ENCODE results near the gene GNA14.
"Not testable (repeated sequence)": the region's sequence is repeated elsewhere in the genome, so short reads cannot be mapped to it uniquely, and the experiment has no call there.

The GNA14 gene

DNA sequence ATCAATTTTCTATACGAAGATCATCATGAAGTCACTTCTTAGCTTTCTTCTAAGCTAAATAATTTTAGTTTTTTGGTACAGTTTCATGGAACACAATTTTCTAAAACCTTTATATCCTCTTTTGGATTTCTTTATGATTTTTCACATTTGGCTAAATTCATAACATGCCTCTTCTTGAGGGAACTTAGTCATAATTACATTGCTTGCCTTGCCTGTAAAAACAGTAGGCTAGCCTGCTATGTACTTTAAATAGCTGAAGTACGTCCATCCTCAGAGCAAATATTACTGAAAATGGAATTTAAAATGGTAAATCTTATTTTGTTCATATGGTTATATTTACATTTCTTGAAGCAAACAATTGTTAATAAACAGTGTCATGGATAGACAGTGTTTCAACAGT, 245.8 kb downstream of the GNA14 start:
- TF ChIP-seq POLR2A (IDR thresholded peaks at IDR 0.05; ENCODE audit: low read length), result no peak
- TF ChIP-seq GATA1 (IDR thresholded peaks at IDR 0.05; ENCODE audit: low read depth, low read length), result no peak
- no peak for DNase-seq

DNA sequence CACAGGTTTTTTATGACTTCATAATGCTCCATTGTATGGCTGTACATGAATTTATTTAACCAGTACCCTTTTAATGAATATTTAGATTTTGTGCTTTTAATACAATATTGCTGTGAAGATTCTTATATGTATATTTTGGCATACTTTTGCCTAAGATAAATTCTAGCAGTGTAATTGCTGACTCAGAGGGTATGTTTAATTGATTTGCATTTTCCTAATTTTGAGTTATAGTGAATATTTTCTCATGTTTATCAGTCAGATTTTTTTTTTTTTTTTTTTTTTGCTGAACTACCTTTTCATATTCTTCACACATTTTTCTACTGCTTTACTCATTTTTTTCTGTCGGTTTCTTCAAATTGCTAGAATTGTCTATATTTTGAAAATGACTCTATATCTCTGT, 248.2 kb downstream of the GNA14 start:
- no peak for DNase-seq
- TF ChIP-seq GATA1 (IDR thresholded peaks at IDR 0.05; ENCODE audit: low read depth, low read length) (no peak), POLR2A (IDR thresholded peaks at IDR 0.05; ENCODE audit: low read length) (no peak)

GRCh38 chr9:77398581-77398980, 249.5 kb downstream of the GNA14 start:
- not testable (repeated sequence) for DNase-seq

GRCh38 chr9:77392328-77392727, 255.8 kb downstream of the GNA14 start:
- no peak for TF ChIP-seq POLR2A (IDR thresholded peaks at IDR 0.05; ENCODE audit: low read length)
- TF ChIP-seq GATA1 (IDR thresholded peaks at IDR 0.05; ENCODE audit: low read depth, low read length), result no peak
- peak in 1 of 2 experiments; percentile 34 for DNase-seq

- TF ChIP-seq GATA1 (IDR thresholded peaks at IDR 0.05; ENCODE audit: low read depth, low read length) (no peak), POLR2A (IDR thresholded peaks at IDR 0.05; ENCODE audit: low read length) (no peak)
Measured at GRCh38 chr9:77391834-77392233, 256.3 kb downstream of the GNA14 start.

DNA sequence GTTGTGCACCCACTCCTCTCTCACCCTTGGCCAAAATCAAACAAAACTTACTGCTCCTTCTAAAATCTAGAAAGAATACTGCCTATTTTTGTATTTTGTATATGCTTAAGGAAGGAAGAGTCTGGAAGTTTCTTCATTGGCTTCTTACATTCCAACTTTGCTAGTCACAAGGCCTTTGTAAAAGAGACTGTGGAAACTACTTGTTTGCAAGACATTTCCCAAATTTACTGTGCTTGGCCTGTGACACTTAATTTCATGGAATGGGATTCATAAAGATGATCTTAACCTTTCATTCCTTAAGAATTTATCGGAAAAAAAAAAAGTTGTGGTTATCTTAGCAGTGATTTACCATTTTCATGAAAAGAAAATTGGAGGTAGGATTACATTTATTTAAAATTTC, 261.9 kb downstream of the GNA14 start:
- no peak for TF ChIP-seq GATA1 (IDR thresholded peaks at IDR 0.05; ENCODE audit: low read depth, low read length)
- TF ChIP-seq POLR2A (IDR thresholded peaks at IDR 0.05; ENCODE audit: low read length), result no peak
- no peak for DNase-seq

More at GRCh38 chr9:77391834-77392233, 256.3 kb downstream of the GNA14 start:
- DNase-seq, result no peak

GRCh38 chr9:77384406-77384805, 263.7 kb downstream of the GNA14 start:
- peak in 1 of 2 experiments; percentile 42 for DNase-seq
- TF ChIP-seq GATA1 (IDR thresholded peaks at IDR 0.05; ENCODE audit: low read depth, low read length) (no peak), POLR2A (IDR thresholded peaks at IDR 0.05; ENCODE audit: low read length) (no peak)

DNA sequence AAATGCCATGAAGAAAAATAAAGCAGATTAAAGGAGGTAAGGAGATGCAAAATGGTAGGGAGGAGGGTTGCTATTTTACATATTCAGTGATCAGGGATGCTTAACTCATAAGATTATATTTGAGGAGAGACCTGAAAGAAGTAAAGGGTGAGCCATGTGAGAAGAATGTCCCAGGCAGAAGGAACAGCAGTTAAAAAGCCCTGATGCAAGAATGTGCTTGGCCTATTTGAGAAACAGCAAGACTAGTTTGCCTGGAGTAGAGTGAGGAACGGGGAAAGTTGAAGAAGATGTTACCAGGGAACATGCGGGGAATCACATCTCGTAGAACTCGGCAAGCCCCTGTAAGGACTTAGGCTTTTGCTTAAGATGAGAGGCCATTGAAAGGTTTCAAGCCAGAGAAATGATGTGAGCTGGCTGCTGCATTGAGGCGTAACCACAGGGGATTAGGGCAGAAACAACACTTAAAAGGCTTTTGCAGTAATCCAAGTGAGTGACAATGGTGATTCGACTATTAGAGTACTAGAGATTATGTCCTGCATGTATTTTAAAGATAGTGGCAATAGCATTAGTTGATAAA, 272.1 kb downstream of the GNA14 start:
- DNase-seq, result no peak
- TF ChIP-seq POLR2A (IDR thresholded peaks at IDR 0.05; ENCODE audit: low read length), result no peak
- no peak for TF ChIP-seq GATA1 (IDR thresholded peaks at IDR 0.05; ENCODE audit: low read depth, low read length)

GRCh38 chr9:77374266-77374665, 273.9 kb downstream of the GNA14 start:
- no peak for TF ChIP-seq POLR2A (IDR thresholded peaks at IDR 0.05; ENCODE audit: low read length)
- TF ChIP-seq GATA1 (IDR thresholded peaks at IDR 0.05; ENCODE audit: low read depth, low read length), result no peak
- no peak for DNase-seq
